DOHH2 (cell line): ENCODE data around the gene CDH6.

ENCODE experiments used
- H3F3A ChIP-seq: fragments of 200-600 bp; sonication (generic), shearing (Covaris generic); 2 replicates; pipeline ENCODE4 v1.6.0; 2016; ENCODE audit warnings: antibody characterized with exemption, mild to moderate bottlenecking; ENCODE audit not compliant: control insufficient read depth, insufficient read depth
- H3K27ac ChIP-seq: fragments of 200-600 bp; sonication (generic); 2 replicates; pipeline ENCODE4 v1.5.1; 2014; ENCODE audit warnings: low read depth, mild to moderate bottlenecking, low read length, moderate library complexity
- H3K27me3 ChIP-seq: fragments of 200-600 bp; sonication (generic); 2 replicates; pipeline ENCODE4 v1.6.1; 2014; ENCODE audit warnings: mild to moderate bottlenecking, low read length, mixed read lengths; ENCODE audit not compliant: control insufficient read depth
- H3K36me3 ChIP-seq: fragments of 200-600 bp; sonication (generic); 2 replicates; pipeline ENCODE4 v1.6.1; 2014; ENCODE audit warnings: mild to moderate bottlenecking, low read length, moderate library complexity, mixed read lengths; ENCODE audit not compliant: control insufficient read depth
- H3K4me1 ChIP-seq: fragments of 200-600 bp; sonication (generic); 2 replicates; pipeline ENCODE4 v1.6.1; 2014; ENCODE audit warnings: mild to moderate bottlenecking, low read length, mixed read lengths; ENCODE audit not compliant: control insufficient read depth
- H3K4me2 ChIP-seq: fragments of 200-600 bp; sonication (generic); 2 replicates; pipeline ENCODE4 v1.6.0; 2014; ENCODE audit warnings: mild to moderate bottlenecking, low read length, moderate library complexity
- H3K4me3 ChIP-seq: fragments of 200-600 bp; sonication (generic); 2 replicates; pipeline ENCODE4 v1.5.1; 2014; ENCODE audit warnings: mild to moderate bottlenecking, low read length, mixed read lengths
- H3K79me2 ChIP-seq: fragments of 200-600 bp; sonication (generic); 2 replicates; pipeline ENCODE4 v1.6.1; 2014; ENCODE audit warnings: mild to moderate bottlenecking, low read length, mixed read lengths; ENCODE audit not compliant: control insufficient read depth
- H3K9me2 ChIP-seq: fragments of 200-600 bp; sonication (generic); replicated peaks from 2 replicates; pipeline ENCODE4 v1.6.1; 2014; ENCODE audit warnings: mild to moderate bottlenecking, low read length, mixed read lengths; ENCODE audit not compliant: control insufficient read depth
- H3K9me3 ChIP-seq: fragments of 200-600 bp; sonication (generic); 2 replicates; pipeline ENCODE4 v1.6.1; 2014; ENCODE audit warnings: antibody characterized with exemption, low read length, mixed read lengths; ENCODE audit not compliant: control insufficient read depth, insufficient read depth
- H4K20me1 ChIP-seq: fragments of 200-600 bp; sonication (generic); 2 replicates; pipeline ENCODE4 v1.6.0; 2014; ENCODE audit warnings: low read depth, mild to moderate bottlenecking, antibody characterized with exemption, low read length, moderate library complexity; ENCODE audit not compliant: control insufficient read depth, insufficient read depth
- EZH2phosphoT487 ChIP-seq: fragments of 200-600 bp; sonication (generic); IDR thresholded peaks from 2 replicates; pipeline ENCODE4 v1.6.1; 2017; ENCODE audit warnings: borderline replicate concordance, mild to moderate bottlenecking, antibody characterized with exemption, low read length, moderate library complexity, mixed read lengths
- TF ChIP-seq, protein P1 (sequence below): fragments of 200-600 bp; sonication (generic); IDR thresholded peaks from one replicate; pipeline ENCODE4 v1.5.1; 2014; ENCODE audit warnings: antibody characterized with exemption, mild to moderate bottlenecking, low read depth, low read length; ENCODE audit not compliant: poor library complexity, severe bottlenecking

CDH6 gene

DNA sequence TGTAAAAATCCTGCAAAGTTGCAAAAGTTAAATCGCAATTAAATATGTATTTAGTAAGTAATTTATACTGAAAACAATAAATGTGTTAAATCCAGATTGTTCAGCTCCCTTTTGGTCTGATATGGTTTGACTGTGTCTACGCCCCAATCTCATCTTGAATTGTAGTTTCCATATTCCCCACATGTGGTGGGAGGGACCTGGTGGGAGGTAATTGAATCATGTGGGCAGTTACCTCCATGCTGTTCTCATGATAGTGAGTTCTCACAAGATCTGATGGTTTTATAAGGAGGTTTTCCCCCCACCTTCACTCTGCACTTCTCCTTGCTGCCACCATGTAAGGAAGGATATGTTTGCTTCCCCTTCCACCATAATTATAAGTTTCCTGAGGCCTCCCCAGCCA is 140.0 kb downstream of the CDH6 start:
- Histone ChIP-seq H3K4me1 (no peaks in the 10 kb centered on the region), H3K4me2 (no peak overlapping the region), H3K27ac (no peak overlapping the region), H3K9me2 (no peaks in the 10 kb centered on the region), H3K4me3 (no peak overlapping the region), H3K9me3 (no peaks in the 10 kb centered on the region), H3K27me3 (no peaks in the 10 kb centered on the region), H4K20me1 (no peaks in the 10 kb centered on the region), H3K36me3 (no peaks in the 10 kb centered on the region), H3K79me2 (no peaks in the 10 kb centered on the region), H3F3A (no peaks in the 10 kb centered on the region)
- no peak for TF ChIP-seq EZH2phosphoT487
- TF ChIP-seq, protein P1, sequence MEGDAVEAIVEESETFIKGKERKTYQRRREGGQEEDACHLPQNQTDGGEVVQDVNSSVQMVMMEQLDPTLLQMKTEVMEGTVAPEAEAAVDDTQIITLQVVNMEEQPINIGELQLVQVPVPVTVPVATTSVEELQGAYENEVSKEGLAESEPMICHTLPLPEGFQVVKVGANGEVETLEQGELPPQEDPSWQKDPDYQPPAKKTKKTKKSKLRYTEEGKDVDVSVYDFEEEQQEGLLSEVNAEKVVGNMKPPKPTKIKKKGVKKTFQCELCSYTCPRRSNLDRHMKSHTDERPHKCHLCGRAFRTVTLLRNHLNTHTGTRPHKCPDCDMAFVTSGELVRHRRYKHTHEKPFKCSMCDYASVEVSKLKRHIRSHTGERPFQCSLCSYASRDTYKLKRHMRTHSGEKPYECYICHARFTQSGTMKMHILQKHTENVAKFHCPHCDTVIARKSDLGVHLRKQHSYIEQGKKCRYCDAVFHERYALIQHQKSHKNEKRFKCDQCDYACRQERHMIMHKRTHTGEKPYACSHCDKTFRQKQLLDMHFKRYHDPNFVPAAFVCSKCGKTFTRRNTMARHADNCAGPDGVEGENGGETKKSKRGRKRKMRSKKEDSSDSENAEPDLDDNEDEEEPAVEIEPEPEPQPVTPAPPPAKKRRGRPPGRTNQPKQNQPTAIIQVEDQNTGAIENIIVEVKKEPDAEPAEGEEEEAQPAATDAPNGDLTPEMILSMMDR, result no peak

DNA sequence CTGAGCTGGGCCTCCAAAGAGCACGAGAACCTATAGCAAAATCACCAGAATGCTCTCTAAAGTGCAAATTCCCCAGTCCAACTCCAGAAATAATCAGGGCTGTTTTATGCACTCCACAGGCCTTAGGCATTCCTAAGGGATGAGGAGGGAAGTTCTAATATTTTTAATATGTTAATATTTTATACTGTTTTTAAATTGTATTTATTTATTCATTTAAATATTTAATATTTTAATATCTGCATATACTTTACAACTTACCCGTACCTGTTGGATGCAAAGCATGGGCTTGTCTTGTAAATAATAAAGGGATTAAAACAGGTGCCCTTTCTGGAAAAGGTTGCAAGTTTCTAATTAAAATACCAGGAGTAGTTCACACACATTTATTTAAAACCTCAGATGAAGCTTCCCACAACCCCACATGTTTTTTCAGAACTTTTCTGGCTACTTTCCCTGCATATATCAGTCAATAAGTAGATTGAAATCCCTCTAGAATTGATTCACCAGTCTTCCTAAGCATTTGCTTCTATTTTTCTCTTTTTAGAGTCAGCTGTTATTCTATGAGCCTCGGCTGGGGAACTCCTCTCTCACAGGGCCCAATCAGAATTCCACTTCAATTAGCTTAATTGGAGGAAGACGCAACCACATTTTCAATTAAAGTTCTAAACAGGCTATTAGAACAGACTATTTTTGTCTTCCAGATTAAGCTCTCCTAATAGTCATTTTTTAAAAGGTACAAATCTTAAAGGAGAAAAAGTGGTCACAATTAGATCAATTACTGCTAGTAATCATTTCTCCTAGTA is 140.8 kb downstream of the CDH6 start:
- Histone ChIP-seq H3K27me3 (no peaks in the 10 kb centered on the region), H3K4me1 (no peaks in the 10 kb centered on the region), H3F3A (no peaks in the 10 kb centered on the region), H3K9me2 (no peaks in the 10 kb centered on the region), H3K79me2 (no peaks in the 10 kb centered on the region), H4K20me1 (no peaks in the 10 kb centered on the region), H3K36me3 (no peaks in the 10 kb centered on the region), H3K4me3 (no peak overlapping the region), H3K4me2 (no peak overlapping the region), H3K27ac (no peak overlapping the region), H3K9me3 (no peaks in the 10 kb centered on the region)
- TF ChIP-seq, protein P1, result no peak
- no peak for TF ChIP-seq EZH2phosphoT487

DNA sequence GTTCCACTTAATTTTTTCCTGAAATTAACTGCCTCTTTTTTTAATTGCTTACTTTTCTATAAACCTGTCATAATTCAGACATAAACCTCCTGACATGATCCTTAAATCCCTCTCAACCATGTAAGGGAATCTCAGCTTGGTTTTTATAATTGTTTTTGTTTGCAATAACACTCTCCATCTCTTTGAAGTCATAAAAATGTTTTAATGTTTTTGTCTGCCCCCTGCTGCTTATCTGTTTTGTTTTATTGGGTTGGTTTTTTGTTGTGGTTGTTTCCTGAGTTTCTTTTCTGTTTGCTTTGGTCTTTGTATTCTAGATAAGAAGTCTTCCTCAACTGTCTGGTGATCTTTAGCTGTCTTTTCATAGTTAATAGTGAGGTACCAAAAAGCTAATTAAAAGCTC is 142.0 kb downstream of the CDH6 start:
- Histone ChIP-seq H3K4me3 (no peak overlapping the region), H4K20me1 (no peaks in the 10 kb centered on the region), H3K79me2 (no peaks in the 10 kb centered on the region), H3K4me1 (no peaks in the 10 kb centered on the region), H3K9me2 (no peaks in the 10 kb centered on the region), H3K4me2 (no peak overlapping the region), H3K27me3 (no peaks in the 10 kb centered on the region), H3K36me3 (no peaks in the 10 kb centered on the region), H3K27ac (no peak overlapping the region), H3K9me3 (no peaks in the 10 kb centered on the region), H3F3A (no peaks in the 10 kb centered on the region)
- TF ChIP-seq, protein P1, result no peak
